ENCODE results near the gene ZNF208.

The ZNF208 gene

DNA sequence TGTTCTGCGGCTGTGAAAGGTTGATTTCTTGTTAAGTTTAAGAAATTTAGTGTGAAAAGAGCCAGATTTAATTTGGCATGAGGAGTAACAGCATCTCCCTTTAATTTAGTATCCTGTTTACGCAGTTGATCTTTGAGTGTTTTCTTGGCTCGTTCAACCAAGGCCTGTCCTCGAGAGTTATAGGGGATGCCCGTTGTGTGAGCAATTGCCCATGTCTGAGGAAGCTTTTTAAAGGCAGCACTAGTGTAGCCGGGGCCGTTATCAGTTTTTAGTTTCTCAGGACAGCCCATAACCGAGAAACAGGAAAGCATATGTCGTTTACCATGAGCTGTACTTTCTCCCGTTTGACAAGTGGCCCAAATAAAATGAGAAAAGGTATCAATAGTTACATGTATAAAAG, 127.2 kb downstream of the ZNF208 start:
- DNase-seq: no peak

All from NCI-H446 (cell line).